ACC112 (cell line): Measurements from ENCODE around the gene CLCN5.

Experiments used
- H2AFZ ChIP-seq: fragments of 200-600 bp; sonication (generic); one replicate; pipeline ENCODE4 v1.6.0; 2017; ENCODE audit warnings: antibody characterized with exemption, low read length; ENCODE audit not compliant: unreplicated experiment
- H3K27ac ChIP-seq: fragments of 200-600 bp; sonication (generic); 2 replicates; pipeline ENCODE4 v1.5.1; 2014; ENCODE audit warnings: low read depth, mild to moderate bottlenecking, antibody characterized with exemption, low read length, moderate library complexity
- H3K27me3 ChIP-seq: fragments of 200-600 bp; sonication (generic); 2 replicates; pipeline ENCODE4 v1.6.1; 2014; ENCODE audit warnings: mild to moderate bottlenecking, antibody characterized with exemption, low read length, moderate library complexity, mixed read lengths; ENCODE audit not compliant: insufficient read depth
- H3K36me3 ChIP-seq: fragments of 200-600 bp; sonication (generic); 2 replicates; pipeline ENCODE4 v1.6.1; 2016; ENCODE audit warnings: mild to moderate bottlenecking, antibody characterized with exemption, low read length, moderate library complexity, mixed read lengths; ENCODE audit not compliant: insufficient read depth
- H3K4me1 ChIP-seq: fragments of 200-600 bp; sonication (generic); one replicate; pipeline ENCODE4 v1.6.1; 2016; ENCODE audit warnings: low read length, mixed read lengths; ENCODE audit not compliant: insufficient read depth, unreplicated experiment, control insufficient read depth
- H3K4me3 ChIP-seq: fragments of 200-600 bp; sonication (generic); 2 replicates; pipeline ENCODE4 v1.5.1; 2014; ENCODE audit warnings: mild to moderate bottlenecking, low read depth, low read length
- H3K79me2 ChIP-seq: fragments of 200-600 bp; sonication (generic); one replicate; pipeline ENCODE4 v1.6.0; 2016; ENCODE audit warnings: low read length; ENCODE audit not compliant: control insufficient read depth, unreplicated experiment, insufficient read depth

Gene CLCN5

GRCh38 chrX:49934148-49934547, 11.8 kb downstream of the CLCN5 start:
- Histone ChIP-seq H3K27ac (no peak overlapping the region), H2AFZ (no peak overlapping the region), H3K4me3 (no peak overlapping the region)

GRCh38 chrX:49934729-49935128, 12.3 kb downstream of the CLCN5 start:
- Histone ChIP-seq H2AFZ (no peak overlapping the region), H3K79me2 (no peaks in the 10 kb centered on the region), H3K4me1 (peaks cover 8% of the 10 kb centered on the region), H3K4me3 (no peak overlapping the region), H3K27ac (no peak overlapping the region), H3K27me3 (no peaks in the 10 kb centered on the region), H3K36me3 (no peaks in the 10 kb centered on the region)

More at GRCh38 chrX:49934148-49934547, 11.8 kb downstream of the CLCN5 start:
- peaks cover 8% of the 10 kb centered on the region for H3K4me1 ChIP-seq
- H3K27me3 ChIP-seq = no peaks in the 10 kb centered on the region
- H3K79me2 ChIP-seq = no peaks in the 10 kb centered on the region
- H3K36me3 ChIP-seq = no peaks in the 10 kb centered on the region

- H3K27ac ChIP-seq = no peak overlapping the region
- no peaks in the 10 kb centered on the region for H3K36me3 ChIP-seq
- no peaks in the 10 kb centered on the region for H3K27me3 ChIP-seq
- H3K4me1 ChIP-seq = no peaks in the 10 kb centered on the region
- no peak overlapping the region for H3K4me3 ChIP-seq
- H3K79me2 ChIP-seq = no peaks in the 10 kb centered on the region
- no peak overlapping the region for H2AFZ ChIP-seq
Measured at GRCh38 chrX:49947781-49948180, 25.4 kb downstream of the CLCN5 start.

- H3K36me3 ChIP-seq = no peaks in the 10 kb centered on the region
- H3K4me1 ChIP-seq = no peaks in the 10 kb centered on the region
- no peak overlapping the region for H3K4me3 ChIP-seq
- H3K27ac ChIP-seq = no peak overlapping the region
- no peak overlapping the region for H2AFZ ChIP-seq
- no peaks in the 10 kb centered on the region for H3K79me2 ChIP-seq
- no peaks in the 10 kb centered on the region for H3K27me3 ChIP-seq
Measured at GRCh38 chrX:49949961-49950360, 27.6 kb downstream of the CLCN5 start.

- Histone ChIP-seq H3K27ac (no peak overlapping the region), H3K4me1 (no peaks in the 10 kb centered on the region), H2AFZ (no peak overlapping the region), H3K4me3 (no peak overlapping the region), H3K36me3 (no peaks in the 10 kb centered on the region), H3K27me3 (no peaks in the 10 kb centered on the region), H3K79me2 (no peaks in the 10 kb centered on the region)
Measured at GRCh38 chrX:49951524-49952193, 29.3 kb downstream of the CLCN5 start.

- no peak overlapping the region for H3K27ac ChIP-seq
- no peaks in the 10 kb centered on the region for H3K36me3 ChIP-seq
- H3K79me2 ChIP-seq = no peaks in the 10 kb centered on the region
- H3K4me3 ChIP-seq = no peak overlapping the region
- no peaks in the 10 kb centered on the region for H3K4me1 ChIP-seq
- no peak overlapping the region for H2AFZ ChIP-seq
- no peaks in the 10 kb centered on the region for H3K27me3 ChIP-seq
Measured at GRCh38 chrX:49956313-49956712, 33.9 kb downstream of the CLCN5 start.

- H3K36me3 ChIP-seq = no peaks in the 10 kb centered on the region
- H3K27me3 ChIP-seq = no peaks in the 10 kb centered on the region
- H3K4me3 ChIP-seq = no peak overlapping the region
- no peak overlapping the region for H3K27ac ChIP-seq
- H3K79me2 ChIP-seq = no peaks in the 10 kb centered on the region
- H2AFZ ChIP-seq = no peak overlapping the region
- H3K4me1 ChIP-seq = no peaks in the 10 kb centered on the region
Measured at GRCh38 chrX:49958727-49959485, 36.5 kb downstream of the CLCN5 start.

GRCh38 chrX:49959602-49960001, 37.2 kb downstream of the CLCN5 start:
- Histone ChIP-seq H3K79me2 (no peaks in the 10 kb centered on the region), H3K36me3 (no peaks in the 10 kb centered on the region), H2AFZ (no peak overlapping the region), H3K4me3 (no peak overlapping the region), H3K27me3 (no peaks in the 10 kb centered on the region), H3K4me1 (no peaks in the 10 kb centered on the region), H3K27ac (no peak overlapping the region)

- Histone ChIP-seq H3K4me3 (no peak overlapping the region), H3K36me3 (no peaks in the 10 kb centered on the region), H3K27me3 (no peaks in the 10 kb centered on the region), H3K4me1 (no peaks in the 10 kb centered on the region), H3K27ac (no peak overlapping the region), H3K79me2 (no peaks in the 10 kb centered on the region), H2AFZ (no peak overlapping the region)
Measured at GRCh38 chrX:49960061-49960460, 37.7 kb downstream of the CLCN5 start.

GRCh38 chrX:49970674-49971073, 48.3 kb downstream of the CLCN5 start:
- no peaks in the 10 kb centered on the region for H3K27me3 ChIP-seq
- H2AFZ ChIP-seq = no peak overlapping the region
- no peaks in the 10 kb centered on the region for H3K79me2 ChIP-seq
- no peak overlapping the region for H3K27ac ChIP-seq
- H3K36me3 ChIP-seq = no peaks in the 10 kb centered on the region
- H3K4me1 ChIP-seq = no peaks in the 10 kb centered on the region
- no peak overlapping the region for H3K4me3 ChIP-seq

GRCh38 chrX:49972328-49972860, 50.0 kb downstream of the CLCN5 start:
- Histone ChIP-seq H3K4me1 (no peaks in the 10 kb centered on the region), H3K4me3 (no peak overlapping the region), H3K36me3 (no peaks in the 10 kb centered on the region), H3K27ac (no peak overlapping the region), H3K27me3 (no peaks in the 10 kb centered on the region), H3K79me2 (no peaks in the 10 kb centered on the region), H2AFZ (no peak overlapping the region)
